ENCODE results near the gene TEX13D.

DNA sequence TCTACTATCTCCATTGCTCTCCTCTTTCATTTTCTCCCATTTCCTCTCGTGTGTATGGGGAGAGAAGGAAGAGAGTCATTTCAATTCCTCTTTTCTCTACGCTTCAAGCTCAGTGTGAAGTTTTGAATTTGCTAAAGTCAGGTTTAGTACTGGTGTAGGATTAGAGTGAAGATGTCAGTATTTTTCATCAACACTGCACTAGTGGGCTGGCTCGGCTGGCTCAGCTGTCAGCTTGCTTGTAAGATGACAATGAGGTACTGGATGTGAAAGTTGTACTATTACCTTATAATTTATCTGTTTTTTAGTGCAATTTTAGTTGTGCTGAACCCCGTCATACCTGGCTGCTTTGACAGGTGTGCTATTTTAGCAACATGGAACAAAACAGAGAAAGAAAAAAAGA, 11.8 kb downstream of the TEX13D start:
- no peak for TF ChIP-seq POLR2AphosphoS5 (IDR thresholded peaks at IDR 0.05; ENCODE audit: low read depth, low read length)
- no peak for TF ChIP-seq RXRA (IDR thresholded peaks at IDR 0.05; ENCODE audit: insufficient read depth, low read depth, low read length)
- TF ChIP-seq, protein P1, sequence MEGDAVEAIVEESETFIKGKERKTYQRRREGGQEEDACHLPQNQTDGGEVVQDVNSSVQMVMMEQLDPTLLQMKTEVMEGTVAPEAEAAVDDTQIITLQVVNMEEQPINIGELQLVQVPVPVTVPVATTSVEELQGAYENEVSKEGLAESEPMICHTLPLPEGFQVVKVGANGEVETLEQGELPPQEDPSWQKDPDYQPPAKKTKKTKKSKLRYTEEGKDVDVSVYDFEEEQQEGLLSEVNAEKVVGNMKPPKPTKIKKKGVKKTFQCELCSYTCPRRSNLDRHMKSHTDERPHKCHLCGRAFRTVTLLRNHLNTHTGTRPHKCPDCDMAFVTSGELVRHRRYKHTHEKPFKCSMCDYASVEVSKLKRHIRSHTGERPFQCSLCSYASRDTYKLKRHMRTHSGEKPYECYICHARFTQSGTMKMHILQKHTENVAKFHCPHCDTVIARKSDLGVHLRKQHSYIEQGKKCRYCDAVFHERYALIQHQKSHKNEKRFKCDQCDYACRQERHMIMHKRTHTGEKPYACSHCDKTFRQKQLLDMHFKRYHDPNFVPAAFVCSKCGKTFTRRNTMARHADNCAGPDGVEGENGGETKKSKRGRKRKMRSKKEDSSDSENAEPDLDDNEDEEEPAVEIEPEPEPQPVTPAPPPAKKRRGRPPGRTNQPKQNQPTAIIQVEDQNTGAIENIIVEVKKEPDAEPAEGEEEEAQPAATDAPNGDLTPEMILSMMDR (IDR thresholded peaks at IDR 0.05; ENCODE audit: control extremely low read depth in 1 of 3, insufficient read depth in 1 of 3, low read depth in 1 of 3, low read length in 3 of 3): no peak
- TF ChIP-seq EZH2 (IDR thresholded peaks at IDR 0.05; ENCODE audit: low read depth, low read length, severe bottlenecking): no peak
- TF ChIP-seq, protein P2, sequence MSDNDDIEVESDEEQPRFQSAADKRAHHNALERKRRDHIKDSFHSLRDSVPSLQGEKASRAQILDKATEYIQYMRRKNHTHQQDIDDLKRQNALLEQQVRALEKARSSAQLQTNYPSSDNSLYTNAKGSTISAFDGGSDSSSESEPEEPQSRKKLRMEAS (IDR thresholded peaks at IDR 0.05): no peak
- no peak for TF ChIP-seq NANOG (IDR thresholded peaks at IDR 0.05; ENCODE audit: insufficient read depth, low read depth, low read length, poor library complexity, severe bottlenecking)
- TF ChIP-seq CHD2 (IDR thresholded peaks at IDR 0.05; ENCODE audit: low read length): no peak
- TF ChIP-seq JUND (IDR thresholded peaks at IDR 0.05; ENCODE audit: low read length): no peak
- TF ChIP-seq RNF2 (IDR thresholded peaks at IDR 0.05; ENCODE audit: borderline replicate concordance, low read depth, low read length, missing control alignments, poor library complexity, severe bottlenecking): no peak
- TF ChIP-seq SP1 (IDR thresholded peaks at IDR 0.05; ENCODE audit: low read depth, low read length): no peak
- TF ChIP-seq POLR2A (IDR thresholded peaks at IDR 0.05; ENCODE audit: control extremely low read depth in 1 of 2, low read depth in 2 of 2, low read length in 2 of 2): no peak
- no peak for TF ChIP-seq RAD21 (IDR thresholded peaks at IDR 0.05 in 1 of 2, conservative IDR thresholded peaks at IDR 0.05 in 1 of 2; ENCODE audit: low read depth in 2 of 2, low read length in 2 of 2)
- TF ChIP-seq TBP (IDR thresholded peaks at IDR 0.05; ENCODE audit: low read depth, low read length): no peak
- TF ChIP-seq BACH1 (IDR thresholded peaks at IDR 0.05; ENCODE audit: low read length): no peak
